HG03571 (cell line): ENCODE measurements around the gene TK2.
"Not testable (repeated sequence)": the region's sequence is repeated elsewhere in the genome, so short reads cannot be mapped to it uniquely, and the experiment has no call there.

Source experiments
- ATAC-seq: cut with Tn5 transposase; IDR thresholded peaks from one replicate; pipeline ENCODE4 v1.9.1; 2021; ENCODE audit not compliant: unreplicated experiment

TK2 gene

GRCh38 chr16:66549284-66550131 lies at the start of gene TK2:
Gene TK2 (minus strand): TSS chr16:66550122. CDS start chr16:66550061, 61 bp downstream.
- ATAC-seq: no peak

DNA sequence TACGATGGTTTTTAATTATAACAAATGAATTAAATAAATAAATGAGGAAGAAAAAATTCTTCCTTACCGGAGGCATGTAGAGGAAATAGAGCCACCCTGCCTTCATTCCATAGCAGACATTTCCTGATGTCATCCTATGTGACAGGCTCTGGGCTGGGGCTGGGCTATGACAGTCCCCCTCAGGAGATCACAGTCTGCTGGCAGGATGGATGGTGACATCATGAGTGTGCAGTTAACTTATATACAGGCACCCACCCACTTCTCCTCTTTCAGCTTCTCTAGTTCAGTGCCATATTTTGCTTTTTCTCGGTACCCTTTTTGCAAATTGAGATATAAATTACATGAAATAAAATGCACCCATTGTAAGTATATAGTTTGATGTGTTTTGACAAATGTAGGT lies 48.2 kb upstream of the TK2 start:
- no peak for ATAC-seq

DNA sequence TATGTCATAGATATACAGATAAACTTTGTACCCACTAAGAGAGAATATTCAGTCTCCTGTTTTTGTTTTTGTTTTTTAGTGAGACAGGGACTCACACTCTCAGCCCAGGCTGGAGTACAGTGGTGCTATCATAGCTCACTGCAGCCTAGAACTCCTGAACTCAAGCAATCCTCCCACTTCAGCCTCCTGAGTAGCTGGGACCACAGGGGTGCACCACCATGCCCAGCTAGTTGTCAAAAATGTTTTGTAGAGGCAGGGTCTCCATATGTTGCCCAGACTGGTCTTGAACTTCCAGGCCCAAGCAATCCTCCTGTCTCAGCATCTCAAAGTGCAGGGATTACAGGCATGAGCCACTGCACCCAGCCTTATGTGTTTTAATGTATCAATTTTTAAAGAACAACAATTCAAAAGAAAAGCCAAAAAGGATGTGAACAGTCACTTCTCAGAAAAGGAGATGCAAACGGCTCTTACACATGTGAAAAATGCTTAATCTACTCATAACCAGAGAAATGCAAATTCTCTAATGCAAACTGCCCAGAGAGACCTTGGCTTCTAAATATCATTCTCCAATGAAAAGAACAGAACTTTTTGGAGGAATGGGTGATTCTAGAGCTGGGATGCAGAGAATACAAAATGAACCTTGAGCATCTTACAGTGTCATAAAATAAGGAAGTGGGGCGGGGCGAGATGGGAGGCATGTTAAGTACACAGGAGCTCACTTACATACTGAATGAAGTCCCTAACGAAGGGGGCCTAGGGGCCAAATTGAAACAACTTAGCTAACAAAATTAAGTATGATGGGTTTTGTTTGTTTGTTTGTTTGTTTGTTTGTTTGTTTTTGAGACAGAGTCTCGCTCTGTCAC lies 47.3 kb upstream of the TK2 start:
- no peak for ATAC-seq

GRCh38 chr16:66596559-66596958 lies 46.6 kb upstream of the TK2 start:
- not testable (repeated sequence) for ATAC-seq

DNA sequence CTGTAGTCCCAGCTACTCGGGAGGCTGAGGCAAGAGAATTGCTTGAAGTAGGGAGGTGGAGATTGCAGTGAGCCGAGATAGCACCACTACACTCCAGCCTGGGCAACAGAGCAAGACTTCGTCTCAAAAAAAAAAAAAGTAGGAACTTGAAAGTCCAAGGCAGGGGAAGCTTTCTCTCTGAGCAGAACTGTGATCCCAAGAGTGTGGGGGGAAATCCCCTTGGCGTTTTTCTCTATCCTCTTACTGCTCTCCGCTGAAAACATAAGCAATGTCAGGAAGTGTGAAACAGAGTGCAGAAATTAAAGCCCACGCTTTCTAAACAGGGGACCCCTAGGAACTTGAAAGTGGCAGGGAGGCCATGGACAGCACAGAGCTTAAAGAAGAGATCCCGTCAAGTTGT lies 44.8 kb upstream of the TK2 start:
- no peak for ATAC-seq

DNA sequence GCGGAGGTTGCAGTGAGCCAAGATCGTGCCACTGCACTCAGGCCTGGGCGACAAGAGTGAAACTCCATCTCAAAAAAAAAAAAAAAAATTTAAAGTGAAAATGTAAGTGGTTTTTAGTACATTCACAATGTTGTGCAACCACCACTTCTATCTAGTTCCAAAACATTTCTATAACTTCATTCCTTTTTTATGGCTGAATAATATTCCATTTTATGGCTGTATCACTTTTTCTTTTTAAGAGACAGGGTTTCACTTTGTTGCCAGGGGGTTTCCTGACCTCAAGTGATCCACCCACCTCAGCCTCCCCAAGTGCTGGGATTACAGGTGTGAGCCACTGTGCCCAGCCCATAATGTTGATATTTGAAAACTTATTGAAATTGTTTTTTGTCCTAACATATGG lies 42.9 kb upstream of the TK2 start:
- no peak for ATAC-seq

DNA sequence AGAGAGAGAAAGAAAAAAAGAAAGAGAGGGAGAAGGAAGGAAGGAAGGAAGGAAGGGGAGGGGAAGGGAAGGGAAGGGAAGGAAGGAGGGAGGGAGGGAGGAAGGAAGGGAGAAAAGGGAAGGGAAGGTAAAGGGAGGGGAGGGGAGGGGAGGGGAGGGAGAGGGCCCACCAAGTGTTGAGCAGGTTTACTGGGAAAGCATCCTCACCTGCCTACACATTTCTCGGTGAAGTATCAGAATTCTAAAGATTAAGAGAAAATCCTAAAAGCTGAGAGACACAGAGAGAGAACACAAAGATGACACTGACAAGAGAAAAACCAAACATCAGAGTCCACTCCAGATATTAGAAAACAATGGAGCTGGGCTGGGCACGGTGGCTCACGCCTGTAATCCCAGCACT lies 42.3 kb upstream of the TK2 start:
- no peak for ATAC-seq

GRCh38 chr16:66591018-66591417 lies 41.1 kb upstream of the TK2 start:
- no peak for ATAC-seq

DNA sequence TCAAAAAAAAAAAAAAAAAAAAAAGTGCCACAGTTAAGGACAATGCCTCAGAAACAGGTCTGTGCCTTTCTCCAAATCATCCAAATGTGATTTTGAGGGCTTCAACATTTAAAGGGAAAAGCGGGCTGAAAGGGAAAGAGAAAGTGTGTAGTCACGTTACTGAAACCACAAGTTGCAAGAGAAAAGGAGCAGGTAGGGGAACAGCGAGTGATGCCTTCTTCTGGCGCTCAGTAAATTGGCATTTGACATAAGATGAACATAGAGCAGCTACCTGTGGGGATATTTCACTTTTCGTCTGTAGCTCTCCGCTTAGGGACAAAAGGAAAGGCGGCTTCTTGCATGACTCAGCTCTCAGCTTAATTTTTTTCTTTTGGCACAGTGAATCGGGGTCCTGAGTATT lies 40.4 kb upstream of the TK2 start:
- ATAC-seq: no peak

DNA sequence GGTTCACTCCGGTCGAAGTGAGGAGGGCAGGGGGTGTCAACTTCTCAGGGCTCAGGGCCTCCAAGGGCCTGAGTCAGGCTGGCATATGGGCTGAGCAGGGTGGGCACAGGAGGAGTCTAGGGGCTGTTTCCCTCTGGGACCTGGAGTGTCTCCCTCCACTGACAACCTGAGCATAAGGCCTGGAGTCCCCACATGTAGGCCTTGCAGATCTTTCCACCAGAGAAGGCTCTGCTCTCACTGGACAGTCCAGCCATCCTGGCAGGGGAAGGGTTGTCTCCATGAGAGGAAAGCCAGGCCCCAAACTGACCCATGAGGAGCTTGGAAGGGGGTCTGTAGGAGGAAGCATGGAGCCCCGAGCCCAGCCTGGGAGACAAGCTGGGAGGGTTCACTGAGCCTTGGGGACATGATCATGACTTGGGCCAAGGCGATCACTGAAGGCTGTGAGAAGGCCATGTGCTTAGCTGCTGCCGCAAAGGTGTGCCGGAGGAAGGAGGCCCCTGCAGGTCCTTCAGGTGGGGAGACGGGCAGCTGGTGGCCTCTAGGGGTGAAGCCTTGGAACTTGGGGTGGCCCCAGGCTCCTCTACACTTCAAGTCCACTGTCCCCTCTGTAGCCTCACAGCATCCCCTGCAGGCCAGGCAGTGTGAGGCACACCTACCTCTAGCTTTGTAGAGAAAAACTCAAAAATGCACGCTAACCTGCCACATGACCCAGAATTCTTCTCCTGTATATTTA lies 39.2 kb upstream of the TK2 start:
- no peak for ATAC-seq

DNA sequence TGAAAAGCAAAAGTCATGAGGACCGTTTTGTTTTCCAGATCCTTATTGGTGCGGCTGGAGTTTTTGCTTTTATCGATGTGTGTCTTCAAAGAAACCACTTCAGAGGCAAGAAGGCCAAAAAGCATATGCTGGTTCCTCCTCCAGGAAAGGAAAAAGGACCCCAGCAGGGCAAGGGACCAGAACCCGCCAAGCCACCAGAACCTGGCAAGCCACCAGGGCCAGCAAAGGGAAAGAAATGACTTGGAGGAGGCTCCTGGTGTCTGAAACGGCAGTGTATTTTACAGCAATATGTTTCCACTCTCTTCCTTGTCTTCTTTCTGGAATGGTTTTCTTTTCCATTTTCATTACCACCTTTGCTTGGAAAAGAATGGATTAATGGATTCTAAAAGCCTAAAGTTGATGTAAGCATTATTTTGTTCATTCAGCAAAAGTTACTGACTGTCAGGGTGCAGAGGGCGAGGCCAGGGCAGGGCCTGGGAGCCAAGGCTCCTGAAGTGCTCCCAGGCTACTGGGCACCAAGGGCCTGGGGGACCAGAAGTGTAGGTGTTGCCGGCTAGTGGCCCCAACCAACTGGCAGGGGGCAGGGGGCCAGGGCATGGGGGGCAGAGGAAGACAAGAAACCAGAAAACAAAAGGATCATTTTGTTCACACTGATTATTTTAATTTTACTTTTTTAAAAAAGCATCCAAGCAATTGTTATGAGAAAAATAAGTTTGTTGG lies 38.1 kb upstream of the TK2 start:
- ATAC-seq: no peak

GRCh38 chr16:66585481-66586239 lies 35.7 kb upstream of the TK2 start:
- no peak for ATAC-seq

DNA sequence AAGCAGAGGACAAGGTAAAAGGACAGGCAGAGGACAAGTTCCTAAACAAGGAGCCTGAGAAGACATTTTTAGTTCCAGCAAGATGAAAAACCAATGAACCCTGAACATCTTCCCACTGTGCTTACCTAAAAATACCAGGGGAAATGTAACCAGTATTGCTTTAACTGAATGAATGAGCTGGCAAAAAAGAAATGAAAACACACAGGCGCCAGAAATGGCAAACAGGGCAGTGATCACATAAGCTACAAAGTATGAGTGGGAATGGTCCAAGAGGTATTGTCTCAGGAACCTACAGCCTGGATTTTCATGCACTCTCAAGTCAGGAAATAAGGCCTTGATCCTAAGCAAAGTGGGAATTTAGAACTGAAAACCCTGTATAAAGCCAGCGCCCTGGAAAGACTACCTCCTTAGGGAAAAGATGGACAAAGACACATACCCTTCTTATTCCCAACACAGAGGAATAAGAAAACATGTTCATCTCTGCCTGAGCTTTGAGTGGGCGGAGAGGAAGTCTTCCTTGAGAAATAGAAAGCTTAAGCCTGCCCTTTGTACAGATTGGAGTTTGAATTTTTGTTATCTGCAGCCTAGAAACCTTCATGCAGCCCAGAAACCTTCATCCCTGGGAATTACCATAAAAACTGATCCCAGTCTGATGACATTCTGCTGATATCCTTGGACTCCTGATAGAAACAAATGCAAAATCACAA lies 31.5 kb upstream of the TK2 start:
- ATAC-seq: no peak

- no peak for ATAC-seq
These were observed 30.8 kb upstream of the TK2 start for GRCh38 chr16:66580605-66581209.

DNA sequence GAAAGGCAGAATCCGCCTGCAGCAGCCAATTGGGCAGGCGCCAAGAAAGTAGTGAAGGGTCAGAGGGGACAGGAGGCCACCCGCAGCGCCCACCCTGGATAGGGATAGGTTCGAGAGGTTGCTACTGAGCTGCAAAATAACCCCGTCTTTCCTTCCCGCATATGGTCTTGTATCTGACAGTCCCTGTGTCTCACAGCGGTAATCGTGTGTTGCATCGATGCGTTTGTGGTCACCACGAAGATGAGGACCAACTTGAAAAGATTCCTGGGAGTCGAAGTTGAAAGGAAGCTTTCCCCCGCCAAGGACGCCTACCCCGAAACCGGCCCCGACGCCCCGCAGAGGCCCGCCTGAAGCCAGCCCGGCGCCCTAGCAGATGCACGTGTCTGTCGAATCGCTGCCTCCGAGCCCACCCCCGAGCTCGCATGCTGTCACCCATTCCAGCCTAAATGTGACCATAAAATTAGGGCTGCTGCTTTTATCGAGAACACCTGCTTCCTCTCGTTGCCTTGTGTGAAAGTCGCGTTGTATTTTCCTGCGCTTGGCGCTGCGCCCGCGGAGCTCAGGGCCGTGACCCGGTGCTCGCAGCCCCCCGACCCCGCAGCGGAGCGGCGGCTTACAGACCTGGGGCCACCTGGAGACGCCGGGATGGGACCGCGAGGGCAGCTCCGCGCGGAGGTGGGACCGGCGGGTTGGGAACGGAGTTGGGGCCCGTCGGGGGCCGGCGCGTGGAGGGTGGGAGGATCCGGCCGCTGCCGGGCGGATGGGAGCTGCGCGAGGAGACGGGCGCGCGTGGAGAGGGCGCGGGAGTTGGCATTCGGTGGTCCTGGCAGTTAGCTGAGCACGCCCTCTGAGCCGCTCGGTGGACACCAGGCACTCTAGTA lies 29.0 kb upstream of the TK2 start, which contains the start of gene CMTM2:
Gene CMTM2, plus strand, starts transcription at position 813 of the 881 bp plus-strand sequence. CDS start 145 bp downstream, outside the sequence.
- no peak for ATAC-seq

GRCh38 chr16:66576296-66576695 lies 26.4 kb upstream of the TK2 start:
- ATAC-seq: no peak

- no peak for ATAC-seq
These were observed 25.1 kb upstream of the TK2 start for GRCh38 chr16:66575060-66575459.

GRCh38 chr16:66574531-66574930 lies 24.6 kb upstream of the TK2 start:
- ATAC-seq: no peak
